Endothelial cell of umbilical vein (primary cell): Measurements from ENCODE around the gene PROB1. TPM values are rescaled to one million over a fixed set of nuclear protein-coding genes. Genes with fewer than 3 reads are reported as not detected.

Experiments
- BruUV-seq: library from RNA; stranded (reverse); fragments of 400-500 nt; replicated peaks from 2 replicates; lab custom pipeline; 2021; lab: Mats Ljungman, UMichigan
- CTCF ChIA-PET: fragments of 300-600, 350-600 bp; sonication (Branson Sonifier 250); formaldehyde crosslinking; loops from one replicate; lab custom pipeline; 2021; ENCODE audit warnings: antibody characterized with exemption, inconsistent platforms; lab: Charles Lee
- POLR2A ChIA-PET: fragments of 300-600, 350-600 bp; sonication (Branson Sonifier 250); formaldehyde crosslinking; loops from one replicate; lab custom pipeline; 2021; ENCODE audit warnings: antibody characterized with exemption, inconsistent platforms; lab: Charles Lee
- DNase-seq: peaks from one replicate; pipeline ENCODE4 v3.0.0-alpha.2; 2011; ENCODE audit warnings: low read depth, low spot score
- FAIRE-seq: peaks from 2 replicates; lab custom pipeline; 2011; peaks lifted over from hg19 to GRCh38; lab: Jason Lieb, UNC
- H2AFZ ChIP-seq: 2 replicates; pipeline ENCODE4 v1.6.0; 2012; ENCODE audit warnings: low read depth, low read length, control low read depth, inconsistent platforms
- H3K27ac ChIP-seq: 2 replicates; pipeline ENCODE4 v1.5.1; 2011; ENCODE audit warnings: low read depth, mild to moderate bottlenecking, control low read depth, low read length, moderate library complexity; ENCODE audit not compliant: insufficient read depth
- H3K27me3 ChIP-seq, 2 experiments: 2 replicates each; pipeline versions ENCODE4 v1.6.0 to v1.6.1; 2011; ENCODE audit warnings: low read length in 2 of 2, mixed read lengths in 1 of 2; ENCODE audit not compliant: control insufficient read depth in 2 of 2, insufficient read depth in 2 of 2
- H3K36me3 ChIP-seq, 2 experiments: 2 replicates in 1 of 2; 3 replicates in 1 of 2; pipeline ENCODE4 v1.5.1; 2011; ENCODE audit warnings: low read length in 2 of 2, mild to moderate bottlenecking in 1 of 2, moderate library complexity in 1 of 2; ENCODE audit not compliant: control insufficient read depth in 2 of 2, insufficient read depth in 2 of 2; ENCODE audit errors: extremely low read depth in 1 of 2
- H3K4me1 ChIP-seq: 3 replicates; pipeline ENCODE4 v1.5.1; 2011; ENCODE audit warnings: mild to moderate bottlenecking, low read length; ENCODE audit not compliant: control insufficient read depth, insufficient read depth; ENCODE audit errors: extremely low read depth
- H3K4me2 ChIP-seq: 2 replicates; pipeline ENCODE4 v1.6.1; 2011; ENCODE audit warnings: low read length, control low read depth, mixed read lengths; ENCODE audit not compliant: insufficient read depth
- H3K4me3 ChIP-seq, 3 experiments: fragments of 200-600 bp in 1 of 3; sonication (generic), shearing (Covaris generic) in 1 of 3; replicated peaks in 1 of 3; 2 replicates each; pipeline ENCODE4 v1.5.1; 2011 to 2016; ENCODE audit warnings: control low read depth in 3 of 3, low read length in 3 of 3, mild to moderate bottlenecking in 2 of 3, inconsistent platforms in 1 of 3, low read depth in 1 of 3, moderate library complexity in 1 of 3; ENCODE audit not compliant: insufficient read depth in 1 of 3
- H3K79me2 ChIP-seq: 2 replicates; pipeline ENCODE4 v1.6.0; 2012; ENCODE audit warnings: low read length, inconsistent platforms; ENCODE audit not compliant: control insufficient read depth, insufficient read depth
- H3K9ac ChIP-seq: replicated peaks from 2 replicates; pipeline ENCODE3; 2011; ENCODE audit warnings: low read length, control low read depth; ENCODE audit not compliant: insufficient read depth; ENCODE audit errors: extremely low read depth
- H3K9me1 ChIP-seq: replicated peaks from 3 replicates; pipeline ENCODE4 v1.6.0; 2011; ENCODE audit warnings: mild to moderate bottlenecking, low read length; ENCODE audit not compliant: control insufficient read depth, insufficient read depth; ENCODE audit errors: extremely low read depth
- H3K9me3 ChIP-seq: replicated peaks from 2 replicates; pipeline ENCODE4 v1.5.1; 2012; ENCODE audit warnings: low read length, inconsistent platforms; ENCODE audit not compliant: control insufficient read depth, insufficient read depth
- H4K20me1 ChIP-seq: replicated peaks from 2 replicates; pipeline ENCODE3; 2011; ENCODE audit warnings: mild to moderate bottlenecking, low read length; ENCODE audit not compliant: control insufficient read depth, insufficient read depth; ENCODE audit errors: extremely low read depth
- EZH2 ChIP-seq: IDR thresholded peaks from 2 replicates; pipeline ENCODE4 v1.6.1; 2012; ENCODE audit warnings: borderline replicate concordance, low read depth, mild to moderate bottlenecking, moderate library complexity, low read length, inconsistent platforms; ENCODE audit not compliant: severe bottlenecking
- FOS ChIP-seq: IDR thresholded peaks from 2 replicates; pipeline ENCODE4 v1.6.1; 2011; ENCODE audit warnings: mild to moderate bottlenecking, low read length, moderate library complexity, borderline replicate concordance; ENCODE audit not compliant: insufficient read depth
- GATA2 ChIP-seq: IDR thresholded peaks from 2 replicates; pipeline ENCODE4 v1.7.0; 2011; ENCODE audit warnings: low read depth, mild to moderate bottlenecking, moderate library complexity, mixed read lengths, low read length; ENCODE audit not compliant: insufficient read length, insufficient read depth
- JUN ChIP-seq: IDR thresholded peaks from 2 replicates; pipeline ENCODE4 v1.6.1; 2011; ENCODE audit warnings: borderline replicate concordance, low read depth; ENCODE audit not compliant: insufficient read length, insufficient read depth
- MAX ChIP-seq: IDR thresholded peaks from 2 replicates; pipeline ENCODE4 v1.6.1; 2011; ENCODE audit not compliant: insufficient read depth, insufficient read length
- MYC ChIP-seq: IDR thresholded peaks from one replicate; pipeline ENCODE4 v1.6.1; 2011; ENCODE audit warnings: mild to moderate bottlenecking, low read depth, low read length
- POLR2A ChIP-seq: IDR thresholded peaks from 2 replicates; pipeline ENCODE4 v1.6.1; 2012; ENCODE audit warnings: low read depth, mild to moderate bottlenecking, control low read depth, low read length
- POLR2AphosphoS5 ChIP-seq: IDR thresholded peaks from 2 replicates; pipeline ENCODE4 v1.6.1; 2012; ENCODE audit warnings: low read depth, mild to moderate bottlenecking, control low read depth, low read length, moderate library complexity; ENCODE audit not compliant: insufficient read depth
- dilution Hi-C: fragments of 300-500 bp; cut with MboI; formaldehyde crosslinking; loops from one replicate; pipeline ENCODE4 v1.15.0; 2019; ENCODE audit warnings: low sequenced_read_pairs; ENCODE audit not compliant: extremely low pct_ligation_motif_present
- intact Hi-C: fragments of 100-400 bp; cut with micrococcal nuclease; formaldehyde crosslinking; loops from one replicate; pipeline ENCODE4 v1.10.0; 2022
- polyA plus RNA-seq, 4 experiments: library from polyadenylated mRNA; depleted of rRNA in 3 of 4; stranded (reverse) in 3 of 4; unstranded in 1 of 4; fragments of >200 nt; gene quantifications; 2 replicates each; pipeline versions ENCODE4 v1.2.1 to v1.2.3, GENCODE V29; 2011 to 2012; ENCODE audit warnings: missing spikeins in 1 of 4
- total RNA-seq: library from RNA; stranded (reverse); gene quantifications from 2 replicates; pipeline ENCODE4 v1.2.3, GENCODE V29; 2021
- TF ChIP-seq, protein P1 (sequence below), 2 donors: IDR thresholded peaks; 1 replicate in 1 of 2; 2 replicates in 1 of 2; pipeline ENCODE4 v1.5.1; 2011; ENCODE audit warnings: low read length in 2 of 2, mild to moderate bottlenecking in 2 of 2, moderate library complexity in 2 of 2, control low read depth in 1 of 2, inconsistent platforms in 1 of 2, low read depth in 1 of 2; ENCODE audit not compliant: insufficient read depth in 1 of 2; ENCODE audit errors: extremely low read depth in 1 of 2

Gene PROB1
- total and polyA plus RNA-seq, 2 donors (not counting 3 experiments of a cell fraction or from before 2014, with no cell fraction given), result 0.47 to 1.9 TPM

DNA sequence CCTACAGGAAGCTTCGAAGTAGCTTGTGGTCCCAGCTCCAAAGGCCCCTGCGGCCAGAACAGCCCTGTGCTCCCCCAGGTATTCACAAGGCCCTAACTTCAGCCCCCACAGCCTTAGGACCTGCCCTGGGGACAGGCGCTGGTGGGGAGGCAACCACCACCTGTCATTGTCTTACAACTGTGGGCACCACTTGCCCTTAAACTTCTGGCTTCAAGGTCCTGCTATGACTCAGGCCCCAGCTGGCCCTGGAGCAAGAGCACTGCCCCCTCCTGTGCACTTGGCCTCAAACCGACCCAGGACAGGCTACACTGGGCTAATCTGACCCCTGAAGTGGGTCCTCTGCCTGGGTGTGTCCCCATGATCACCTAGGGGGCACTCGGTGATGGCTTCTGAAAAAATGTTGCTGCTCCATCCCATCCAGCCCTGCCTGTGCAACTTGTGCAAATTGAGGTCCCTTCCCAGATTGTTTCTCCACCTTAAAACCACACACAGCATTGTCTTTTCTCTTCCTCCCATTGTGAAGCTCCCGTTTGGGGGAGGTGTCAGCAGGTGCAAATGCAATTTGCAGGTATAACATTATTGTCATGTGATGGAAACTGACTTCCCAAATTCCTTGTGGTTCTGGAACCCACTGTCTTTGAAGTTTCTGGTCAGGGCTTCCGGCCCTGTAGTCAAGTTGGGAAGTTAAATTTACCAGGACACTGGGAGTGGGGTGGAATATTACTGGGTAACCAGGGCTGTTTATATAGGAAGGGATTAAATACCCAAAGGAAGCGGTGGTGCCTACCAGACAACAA lies 1.1 kb upstream of the PROB1 start:
- CTCF ChIA-PET, result interaction anchor here (1.2 kb wide), 1 partner anchor 10 kb away, joined by 3 read pairs; no protein-coding TSS in a partner anchor
- POLR2A ChIA-PET, result interaction anchor here (0.6 kb wide), 1 partner anchor 854 kb away, joined by 6 read pairs; no protein-coding TSS in a partner anchor
- H2AFZ ChIP-seq, result no peak overlapping the region
- dilution Hi-C loops (no loop called here), intact Hi-C loops (no loop called here)
- H3K4me3 ChIP-seq, result no peak overlapping the region
- no peaks in the 10 kb centered on the region for H3K79me2 ChIP-seq
- no peak overlapping the region for H3K4me2 ChIP-seq
- H3K9ac ChIP-seq, result no peak overlapping the region
- FAIRE-seq (no peak), DNase-seq (no peak)
- TF ChIP-seq MYC (no peak), JUN (no peak), POLR2A (no peak), GATA2 (no peak), MAX (no peak), FOS (no peak)
- peaks cover 6% of the 10 kb centered on the region for H3K4me1 ChIP-seq
- H3K36me3 ChIP-seq, result no peaks in the 10 kb centered on the region
- no TSS peak for BruUV-seq
- H3K27ac ChIP-seq, result no peak overlapping the region
- H4K20me1 ChIP-seq, result no peaks in the 10 kb centered on the region
- H3K9me3 ChIP-seq, result no peaks in the 10 kb centered on the region
- H3K9me1 ChIP-seq, result no peaks in the 10 kb centered on the region
- peaks cover 7 to 14% of the 10 kb centered on the region in 2 experiments for H3K27me3 ChIP-seq

GRCh38 chr5:139394123-139394653 lies 716 bp downstream of the PROB1 start:
- Histone ChIP-seq H3K36me3 (no peaks in the 10 kb centered on the region), H3K4me1 (peaks cover 6% of the 10 kb centered on the region), H3K27me3 (peaks cover 7 to 14% of the 10 kb centered on the region in 2 experiments), H3K9me3 (no peaks in the 10 kb centered on the region), H3K9me1 (no peaks in the 10 kb centered on the region), H3K9ac (no peak overlapping the region), H4K20me1 (no peaks in the 10 kb centered on the region), H3K27ac (no peak overlapping the region), H2AFZ (peak overlapping the region; percentile 64), H3K79me2 (no peaks in the 10 kb centered on the region), H3K4me2 (peak overlapping the region; percentile 52), H3K4me3 (peak overlapping the region in 1 of 3 experiments; percentile 35)
- FAIRE-seq (peak; percentile 26), DNase-seq (peak; percentile 34)
- TF ChIP-seq POLR2A (no peak), JUN (no peak), EZH2 (peak; percentile 84), POLR2AphosphoS5 (no peak), FOS (no peak), MAX (no peak)
- TF ChIP-seq, protein P1, sequence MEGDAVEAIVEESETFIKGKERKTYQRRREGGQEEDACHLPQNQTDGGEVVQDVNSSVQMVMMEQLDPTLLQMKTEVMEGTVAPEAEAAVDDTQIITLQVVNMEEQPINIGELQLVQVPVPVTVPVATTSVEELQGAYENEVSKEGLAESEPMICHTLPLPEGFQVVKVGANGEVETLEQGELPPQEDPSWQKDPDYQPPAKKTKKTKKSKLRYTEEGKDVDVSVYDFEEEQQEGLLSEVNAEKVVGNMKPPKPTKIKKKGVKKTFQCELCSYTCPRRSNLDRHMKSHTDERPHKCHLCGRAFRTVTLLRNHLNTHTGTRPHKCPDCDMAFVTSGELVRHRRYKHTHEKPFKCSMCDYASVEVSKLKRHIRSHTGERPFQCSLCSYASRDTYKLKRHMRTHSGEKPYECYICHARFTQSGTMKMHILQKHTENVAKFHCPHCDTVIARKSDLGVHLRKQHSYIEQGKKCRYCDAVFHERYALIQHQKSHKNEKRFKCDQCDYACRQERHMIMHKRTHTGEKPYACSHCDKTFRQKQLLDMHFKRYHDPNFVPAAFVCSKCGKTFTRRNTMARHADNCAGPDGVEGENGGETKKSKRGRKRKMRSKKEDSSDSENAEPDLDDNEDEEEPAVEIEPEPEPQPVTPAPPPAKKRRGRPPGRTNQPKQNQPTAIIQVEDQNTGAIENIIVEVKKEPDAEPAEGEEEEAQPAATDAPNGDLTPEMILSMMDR (IDR thresholded peaks at IDR 0.05; ENCODE audit: extremely low read depth in 1 of 2, insufficient read depth in 1 of 2, low read depth in 1 of 2, low read length in 2 of 2), result peak; percentile 43 to 64
- intact Hi-C loops, result loop anchor here (5.0 kb wide), 1 partner anchor 102 kb away; the partner anchor contains the start of gene MATR3
- ChIA-PET POLR2A (no interaction called here), CTCF (interaction anchor here (0.5 to 1.0 kb wide), 2 partner anchors 8 to 1418 kb away, joined by 3 read pairs; no protein-coding TSS in a partner anchor)
- no TSS peak for BruUV-seq
- dilution Hi-C loops, result no loop called here
